Stimulated activated CD4-positive, alpha-beta T cell treated with anti-CD3 and anti-CD28 coated beads, TNF-alpha, amount 100 ng/mL, for 4 hours (primary cell): ENCODE data around the gene SNX27.
"Not testable (repeated sequence)": the region's sequence is repeated elsewhere in the genome, so short reads cannot be mapped to it uniquely, and the experiment has no call there.

Experiments
- DNase-seq, 3 experiments: peaks; one replicate each; pipeline ENCODE4 v3.0.0-alpha.2; 2020; ENCODE audit warnings: low read depth in 3 of 3

Gene SNX27

DNA sequence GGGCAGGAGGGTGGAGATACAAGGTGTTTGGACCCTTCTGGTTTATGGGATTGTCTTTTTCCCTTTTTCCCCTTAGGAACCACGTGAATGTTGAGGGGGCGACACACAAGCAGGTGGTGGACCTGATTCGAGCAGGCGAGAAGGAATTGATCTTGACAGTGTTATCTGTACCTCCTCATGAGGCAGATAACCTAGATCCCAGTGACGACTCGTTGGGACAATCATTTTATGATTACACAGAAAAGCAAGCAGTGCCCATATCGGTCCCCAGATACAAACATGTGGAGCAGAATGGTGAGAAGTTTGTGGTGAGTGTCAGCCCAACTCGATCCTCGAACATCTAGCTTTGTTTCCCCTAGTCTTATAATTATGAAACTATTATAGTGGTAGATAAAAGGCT, 27.0 kb downstream of the SNX27 start:
- no peak for DNase-seq

DNA sequence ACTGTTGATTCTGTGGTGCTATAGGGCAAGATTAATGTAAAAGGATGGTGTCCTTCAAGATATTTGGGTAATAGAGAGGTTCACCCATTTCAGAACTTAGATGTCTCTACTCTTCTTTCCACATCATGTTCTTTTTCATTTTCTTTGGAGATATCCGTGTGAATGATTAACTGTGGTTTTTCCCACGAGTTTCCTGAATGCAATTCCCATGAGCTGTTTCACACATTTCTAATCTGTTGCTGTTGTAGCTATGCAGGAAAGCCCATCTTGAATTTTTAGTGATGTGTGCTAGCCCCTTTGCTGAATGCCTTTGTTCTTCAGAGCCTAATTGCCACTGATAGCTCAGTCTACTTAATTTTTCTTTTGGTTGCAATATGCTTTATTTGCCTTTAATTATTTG, 27.6 kb downstream of the SNX27 start:
- no peak for DNase-seq

DNA sequence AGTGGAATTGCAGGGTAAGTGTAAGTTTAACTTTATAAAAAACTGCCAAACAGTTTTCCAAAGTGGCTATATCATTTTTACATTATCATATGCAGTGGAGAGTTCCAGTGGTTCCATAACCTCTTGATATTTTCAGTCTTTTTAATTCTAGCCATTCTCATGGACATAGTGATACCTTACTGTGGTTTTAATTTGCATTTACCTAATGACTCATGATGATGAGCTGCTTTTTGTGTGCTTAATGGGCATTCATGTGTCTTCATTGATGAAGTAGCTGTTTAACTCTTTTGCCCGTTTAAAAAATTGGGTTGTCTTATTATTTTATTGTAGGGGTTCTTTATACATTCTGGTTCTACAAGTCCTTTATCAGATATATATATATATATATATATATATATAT, 29.4 kb downstream of the SNX27 start:
- DNase-seq = no peak

DNA sequence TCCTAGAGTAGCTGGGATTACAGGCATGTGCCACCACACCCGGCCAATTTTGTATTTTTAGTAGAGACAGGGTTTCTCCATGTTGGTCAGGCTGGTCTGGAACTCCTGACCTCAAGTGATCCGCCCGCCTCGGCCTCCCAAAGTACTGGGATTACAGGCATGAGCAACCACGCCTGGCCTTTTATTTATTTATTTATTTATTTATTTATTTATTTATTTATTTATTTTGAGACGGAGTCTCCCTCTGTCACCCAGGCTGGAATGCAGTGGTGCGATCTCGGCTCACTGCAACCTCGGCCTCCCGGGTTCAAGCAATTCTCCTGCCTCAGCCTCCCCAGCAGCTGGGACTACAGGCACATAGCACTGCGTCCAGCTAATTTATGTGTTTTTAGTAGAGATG, 31.2 kb downstream of the SNX27 start:
- DNase-seq = not testable (repeated sequence)

DNA sequence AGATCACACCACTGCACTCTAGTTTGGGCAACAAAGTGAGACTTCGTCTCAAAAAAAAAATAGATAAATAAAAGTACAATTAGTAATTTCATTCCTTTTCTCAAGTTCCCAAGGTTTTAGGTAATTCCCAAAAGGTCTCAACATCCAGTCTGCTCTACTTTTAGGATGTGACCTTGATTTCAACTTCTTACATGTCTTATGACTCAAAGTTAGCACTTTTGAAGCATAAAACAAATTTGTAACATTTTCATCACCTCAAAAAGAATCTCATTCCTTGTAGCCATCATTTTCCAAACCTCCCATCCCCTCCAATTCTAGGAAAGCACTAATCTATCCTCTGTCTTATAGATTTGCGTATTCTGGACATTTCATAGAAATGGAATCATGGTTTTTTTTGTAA, 32.2 kb downstream of the SNX27 start:
- DNase-seq = no peak

DNA sequence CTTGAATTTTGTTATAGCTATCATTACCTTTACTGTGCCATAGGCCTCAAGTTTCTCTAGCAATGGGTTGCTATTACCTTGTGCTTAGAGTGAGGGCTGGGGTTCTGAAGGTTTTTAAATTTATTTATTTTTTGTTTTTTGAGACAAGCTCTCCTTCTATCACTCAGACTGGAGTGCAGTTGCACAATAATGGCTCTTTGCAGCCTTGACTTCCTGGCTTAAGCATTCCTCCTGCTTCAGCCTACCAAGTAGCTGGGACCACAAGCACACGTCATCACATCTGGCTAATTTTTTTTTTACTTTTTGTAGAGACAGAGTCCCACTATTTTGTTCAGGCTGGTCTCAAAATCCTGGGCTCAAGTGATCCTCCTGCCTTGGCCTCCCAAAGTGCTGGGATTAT, 41.5 kb downstream of the SNX27 start:
- DNase-seq = no peak

DNA sequence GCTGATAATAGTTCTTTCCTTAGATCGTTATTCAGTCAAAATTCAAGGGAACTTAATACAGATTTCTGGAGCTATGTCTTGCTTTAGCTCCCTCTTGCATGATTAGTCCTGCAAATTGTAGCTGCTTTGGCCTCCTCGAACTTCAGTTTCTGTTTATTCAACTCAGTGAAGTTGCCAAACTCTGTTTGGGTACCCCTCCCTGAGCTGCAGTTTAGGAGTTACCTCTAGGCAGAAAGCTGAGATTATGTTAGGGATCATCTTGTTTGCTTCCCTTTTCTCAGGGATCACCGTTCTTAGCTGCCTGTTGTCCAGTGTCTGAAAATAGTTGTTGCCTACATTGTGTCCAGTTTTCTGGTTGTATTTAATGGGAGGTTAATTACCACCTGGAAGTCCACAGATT, 43.5 kb downstream of the SNX27 start:
- DNase-seq = no peak

DNA sequence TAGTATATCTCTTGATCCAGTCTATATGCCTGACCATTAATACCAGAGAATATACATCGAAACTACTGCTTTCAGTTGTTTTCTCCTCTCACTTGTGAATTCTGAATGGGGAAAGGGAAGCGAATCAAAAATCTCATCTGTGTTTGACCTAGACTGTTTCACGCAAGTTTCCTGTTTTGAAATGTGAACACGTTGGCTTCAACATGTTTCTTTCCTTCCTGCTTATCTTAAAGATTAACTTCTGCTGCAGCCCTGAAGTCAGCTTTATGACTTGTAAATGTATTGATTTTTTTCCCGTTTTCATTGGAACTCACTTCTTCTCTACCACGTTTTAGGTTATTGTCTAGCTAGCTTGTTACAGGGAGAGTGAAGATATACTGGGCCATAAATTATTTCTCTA, 49.9 kb downstream of the SNX27 start:
- DNase-seq = no peak

DNA sequence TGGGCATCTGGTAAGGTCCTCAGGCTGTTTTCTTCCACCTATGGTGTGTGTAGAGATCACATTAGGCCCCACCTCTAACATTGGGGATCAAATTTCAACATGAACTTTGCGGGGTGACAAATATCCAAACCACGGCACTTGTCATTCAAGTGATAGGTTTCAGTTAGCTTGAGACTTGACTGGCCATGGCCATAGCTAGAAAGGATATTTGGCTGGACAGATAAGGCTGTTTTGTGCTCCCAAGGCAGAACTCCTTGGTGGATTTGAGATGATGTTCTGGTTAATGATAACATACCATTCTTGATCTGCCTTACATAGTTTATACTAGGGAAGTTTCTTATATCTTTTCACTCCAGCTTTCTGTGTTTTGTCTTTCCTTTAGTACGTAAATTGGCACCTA, 56.2 kb downstream of the SNX27 start:
- no peak for DNase-seq

DNA sequence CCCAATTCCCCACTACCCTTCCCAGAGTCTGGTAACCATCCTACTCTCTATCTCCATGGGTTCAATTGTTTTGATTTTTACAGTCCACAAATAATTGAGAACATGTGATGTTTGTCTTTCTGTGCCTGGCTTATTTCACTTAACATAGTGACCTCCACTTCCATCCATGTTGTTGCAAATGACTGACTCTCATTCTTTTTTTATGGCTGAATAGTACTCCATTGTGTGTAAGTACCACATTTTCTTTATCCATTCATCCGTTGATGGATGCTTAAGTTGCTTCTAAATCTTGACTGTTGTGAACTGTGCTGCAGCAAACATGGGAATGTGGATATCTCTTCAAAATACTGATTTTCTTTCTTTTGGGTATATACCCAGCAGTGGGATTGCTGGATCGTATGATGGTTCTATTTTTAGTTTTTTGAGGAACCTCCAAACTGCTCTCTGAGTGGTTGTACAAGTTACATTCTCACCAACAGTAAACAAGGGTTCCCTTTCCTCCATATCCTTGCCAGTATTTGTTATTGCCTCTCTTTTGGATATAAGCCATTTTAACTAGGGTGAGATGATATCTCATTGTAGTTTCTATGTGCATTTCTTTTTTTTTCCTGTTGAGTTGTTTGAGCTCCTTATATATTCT, 58.3 kb downstream of the SNX27 start:
- DNase-seq = not testable (repeated sequence)

DNA sequence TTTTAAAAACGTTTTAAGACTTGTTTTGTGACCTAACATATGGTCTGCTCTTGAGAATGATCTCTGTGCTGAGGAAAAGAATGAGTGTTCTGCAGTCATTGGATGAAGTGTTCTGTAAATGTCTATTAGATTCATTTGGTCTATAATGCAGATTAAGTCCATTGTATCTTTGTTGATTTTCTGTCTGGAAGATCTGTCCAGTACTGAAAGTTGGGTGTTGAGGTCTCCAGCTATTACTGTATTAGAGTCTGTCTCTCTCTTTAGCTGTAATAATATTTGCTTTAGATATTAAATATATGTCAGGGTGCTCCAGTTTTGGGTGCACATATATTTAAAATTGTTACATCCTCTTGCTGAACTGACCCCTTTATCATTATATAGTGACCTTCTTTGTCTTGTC, 61.6 kb downstream of the SNX27 start:
- DNase-seq = no peak

DNA sequence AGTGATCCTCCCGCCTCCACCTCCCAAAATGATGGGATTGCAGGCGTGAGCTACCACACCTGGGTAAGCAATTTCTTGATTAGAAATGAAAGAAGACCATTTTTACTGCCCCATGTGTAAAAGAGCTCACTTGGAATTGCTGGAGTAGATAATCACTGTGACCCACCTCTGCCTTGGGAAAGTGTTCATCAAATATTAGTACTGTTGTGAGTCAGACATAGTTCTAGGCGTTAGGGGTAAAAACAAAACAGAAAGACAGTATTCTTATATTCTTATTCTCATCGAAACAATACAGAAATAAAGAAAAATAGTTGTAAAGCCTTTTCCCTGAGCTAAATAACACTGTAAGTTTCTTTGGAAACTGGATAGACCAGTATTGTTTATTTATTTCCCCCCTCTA, 68.5 kb downstream of the SNX27 start:
- no peak for DNase-seq

DNA sequence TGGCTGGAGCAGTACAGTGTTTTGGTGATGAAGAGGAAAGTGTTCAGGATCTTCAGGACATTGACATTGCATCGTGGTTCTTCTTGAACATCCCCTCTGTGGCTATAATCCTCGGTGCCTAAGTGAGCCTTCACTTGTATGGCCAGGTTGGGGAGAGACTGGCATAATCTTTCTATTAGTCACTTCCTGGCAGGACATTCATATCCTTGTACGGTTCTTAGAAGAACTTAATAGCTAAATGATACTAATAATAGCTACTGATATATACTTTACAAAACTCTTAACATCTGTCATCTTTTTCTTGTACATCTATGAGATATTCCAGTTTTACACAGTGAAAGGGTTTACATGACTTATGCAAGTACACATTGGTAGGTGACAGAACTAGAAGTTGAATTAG, 69.0 kb downstream of the SNX27 start:
- no peak for DNase-seq

DNA sequence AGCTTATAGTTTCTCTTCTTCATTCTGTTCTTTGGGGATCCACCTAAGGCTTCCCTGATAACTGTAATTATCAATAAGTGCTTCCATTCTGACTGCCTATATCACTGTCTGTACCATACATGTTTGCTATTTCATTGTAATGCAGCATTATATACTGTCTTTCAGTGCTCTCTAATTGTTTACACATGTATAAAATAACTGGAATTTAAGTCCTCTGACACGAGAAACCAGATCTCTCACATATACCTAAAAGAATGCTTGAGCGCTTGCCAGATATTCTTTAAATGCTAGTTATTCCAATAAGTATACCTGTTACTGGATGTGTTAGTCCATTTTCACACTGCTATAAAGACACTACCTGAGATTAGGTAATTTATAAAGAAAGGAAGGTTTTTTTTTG, 70.1 kb downstream of the SNX27 start:
- DNase-seq = no peak

DNA sequence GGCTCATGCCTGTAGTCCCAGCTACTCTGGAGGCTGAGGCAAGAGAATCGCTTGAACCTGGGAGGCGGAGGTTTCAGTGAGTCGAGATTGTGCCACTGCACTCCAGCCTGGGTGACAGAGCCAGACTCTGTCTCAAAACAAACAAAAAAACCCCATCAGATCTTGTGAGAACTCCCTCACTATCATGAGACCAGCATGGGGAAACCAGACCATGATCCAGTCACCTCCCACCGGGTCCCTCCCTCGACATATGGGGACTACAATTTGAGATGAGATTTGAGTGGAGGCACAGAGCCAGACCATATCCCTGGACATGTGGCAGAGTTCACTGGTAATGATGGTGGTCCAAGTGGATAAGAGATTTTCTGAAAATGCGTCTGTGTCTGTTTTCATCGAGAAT, 71.1 kb downstream of the SNX27 start:
- not testable (repeated sequence) for DNase-seq

DNA sequence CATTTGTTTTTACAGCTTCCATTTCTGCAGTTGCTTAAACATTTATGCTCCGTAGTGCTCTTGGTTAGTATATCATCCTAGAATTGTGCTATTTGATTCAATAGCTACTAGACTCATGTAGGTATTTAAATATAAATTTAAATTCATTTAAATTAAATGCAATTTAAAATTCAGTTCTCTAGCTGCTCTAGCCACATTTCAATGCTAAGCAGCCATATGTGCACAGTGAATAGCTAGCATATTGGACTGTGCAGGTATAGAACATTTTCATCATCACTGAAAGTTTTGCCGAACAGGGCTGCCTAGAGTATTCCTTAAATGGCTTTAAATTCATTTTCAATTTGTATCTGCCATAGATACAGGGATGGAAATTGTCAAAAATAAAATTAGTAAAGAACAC, 72.3 kb downstream of the SNX27 start:
- DNase-seq = no peak

DNA sequence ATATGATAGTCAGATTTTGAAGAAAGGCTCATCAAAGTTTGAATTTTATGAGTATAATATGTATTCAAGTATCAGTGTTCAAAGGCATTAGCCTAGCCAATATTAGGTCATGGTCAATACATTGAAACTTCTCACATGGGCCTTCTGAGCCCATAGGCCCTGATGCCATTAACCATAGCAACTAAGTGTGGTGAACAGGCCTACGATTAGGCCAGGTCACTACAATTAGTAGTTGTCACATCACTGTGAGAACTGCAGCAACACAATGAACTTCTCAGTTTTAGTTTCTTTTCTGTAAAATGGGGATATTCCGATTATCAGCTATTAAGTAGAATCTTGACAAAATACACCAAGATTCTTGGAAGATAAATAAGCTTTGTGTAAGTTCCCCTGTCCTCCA, 74.7 kb downstream of the SNX27 start:
- DNase-seq = no peak

DNA sequence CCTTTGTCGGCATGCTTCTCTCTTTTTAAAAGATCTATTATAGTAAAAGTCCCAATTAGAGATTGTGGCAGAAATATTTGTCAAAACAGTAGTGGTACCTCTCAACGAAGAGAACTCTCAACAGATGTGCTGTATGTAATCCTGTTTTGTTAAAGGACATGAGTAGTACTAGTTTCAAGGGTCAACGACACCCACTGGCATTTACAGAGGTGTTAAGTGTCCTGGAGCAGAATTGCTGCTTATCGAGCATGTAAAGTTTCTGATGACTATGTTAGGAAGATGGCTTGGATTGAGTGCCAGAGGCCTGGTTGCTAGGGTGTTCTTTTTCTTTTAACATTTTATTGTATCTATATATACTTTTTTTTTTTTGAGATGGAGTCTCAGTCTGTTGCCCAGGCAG, 77.6 kb downstream of the SNX27 start:
- DNase-seq = no peak

DNA sequence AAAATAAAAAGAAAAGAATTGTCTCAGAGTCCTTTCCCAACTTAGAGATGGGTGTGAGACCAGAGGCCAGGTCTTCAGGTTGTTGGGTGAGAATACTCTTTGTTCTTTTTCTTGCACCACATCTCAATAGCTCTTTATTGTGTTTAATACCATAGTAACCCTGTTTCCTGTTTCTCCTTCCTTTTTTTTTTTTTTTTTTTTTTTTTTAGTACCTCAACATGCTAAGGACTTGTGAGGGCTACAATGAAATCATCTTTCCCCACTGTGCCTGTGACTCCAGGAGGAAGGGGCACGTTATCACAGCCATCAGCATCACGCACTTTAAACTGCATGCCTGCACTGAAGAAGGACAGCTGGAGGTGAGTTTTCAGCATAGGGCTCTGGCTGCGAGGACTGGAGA, 80.4 kb downstream of the SNX27 start:
- no peak for DNase-seq

DNA sequence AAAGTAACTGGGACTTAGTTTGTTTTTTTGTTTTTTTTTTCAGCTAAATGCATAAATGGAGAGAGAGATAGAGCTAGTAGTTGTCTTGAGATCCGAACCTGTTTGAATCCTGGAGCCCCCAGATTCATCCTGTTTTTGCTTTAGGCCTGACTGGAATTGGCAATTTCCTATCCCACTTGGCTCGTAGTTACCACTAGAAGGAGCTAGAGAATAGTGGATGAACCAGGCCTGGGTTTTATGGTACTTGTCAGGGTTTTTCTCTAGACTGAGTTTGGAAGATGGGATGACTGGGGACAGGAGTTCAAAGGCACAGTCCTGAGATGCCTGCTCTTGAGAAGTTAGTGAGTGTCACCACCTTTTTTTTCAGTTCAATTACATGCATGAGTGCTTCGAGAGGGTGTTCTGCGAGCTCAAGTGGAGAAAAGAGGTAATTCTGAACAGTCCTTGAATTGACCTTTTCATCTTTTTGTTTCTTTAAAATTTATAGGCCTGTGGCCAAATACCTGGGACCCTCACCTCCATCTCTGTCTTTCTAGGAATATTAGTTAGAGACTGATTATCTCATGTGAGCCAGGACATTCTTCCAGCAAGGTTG, 81.3 kb downstream of the SNX27 start:
- DNase-seq = no peak

DNA sequence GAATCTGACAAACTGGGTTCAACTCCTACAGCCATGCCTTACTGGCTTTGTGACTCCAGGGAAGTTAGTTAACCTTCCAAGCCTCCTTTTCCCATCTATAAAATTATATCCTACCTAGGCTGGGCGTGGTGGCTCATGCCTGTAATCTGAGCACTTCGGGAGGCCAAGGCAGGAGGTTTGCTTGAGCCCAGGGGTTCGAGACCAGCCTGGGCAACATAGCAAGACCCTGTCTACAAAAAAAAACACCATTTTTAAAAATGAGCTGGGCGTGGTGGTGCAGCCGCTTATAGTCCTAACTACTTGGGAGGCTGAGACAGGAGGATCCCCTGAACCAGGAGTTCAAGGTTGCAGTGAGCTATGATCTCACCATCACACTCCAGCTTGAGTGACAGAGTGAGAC, 89.7 kb downstream of the SNX27 start:
- DNase-seq = no peak

DNA sequence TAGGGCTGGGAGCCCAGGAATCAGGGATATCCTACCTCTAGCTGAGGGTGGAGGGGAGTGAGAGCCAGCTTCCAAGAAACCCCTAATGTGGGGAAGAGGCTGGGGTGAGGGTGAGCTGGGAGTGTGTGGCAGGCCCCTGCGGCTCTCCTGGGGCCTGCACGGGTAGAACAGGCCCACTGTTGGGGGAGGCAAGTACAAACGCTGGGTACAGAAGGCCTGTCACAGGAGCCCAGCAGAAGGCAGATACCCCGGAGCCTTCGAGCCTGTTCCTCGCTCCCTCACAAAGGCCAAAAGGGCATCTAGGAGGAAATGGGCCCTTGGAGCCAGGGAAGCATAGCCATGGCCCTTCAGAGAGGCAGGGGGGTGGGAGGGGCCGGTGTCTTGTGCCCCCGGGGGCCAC, 91.1 kb downstream of the SNX27 start:
- no peak for DNase-seq

DNA sequence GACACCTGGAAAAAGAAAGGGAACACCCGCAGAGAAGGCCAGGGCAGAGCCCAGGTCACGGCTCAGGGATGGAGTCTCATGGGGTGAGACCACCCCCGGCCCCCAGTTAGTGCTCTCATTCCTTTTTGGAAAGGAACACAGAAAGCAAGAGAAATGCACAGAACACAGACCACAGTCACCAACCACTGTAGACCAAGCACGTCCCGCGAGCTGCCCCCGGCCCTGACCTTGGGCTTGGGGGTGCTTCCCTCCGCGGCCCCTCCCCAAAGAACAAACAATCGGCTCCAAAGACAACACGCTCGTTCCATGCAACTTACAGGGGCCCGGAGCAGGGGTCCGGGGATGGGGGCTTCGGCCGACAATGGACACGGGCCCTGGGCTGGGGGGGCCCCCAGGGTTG, 92.0 kb downstream of the SNX27 start:
- no peak for DNase-seq

DNA sequence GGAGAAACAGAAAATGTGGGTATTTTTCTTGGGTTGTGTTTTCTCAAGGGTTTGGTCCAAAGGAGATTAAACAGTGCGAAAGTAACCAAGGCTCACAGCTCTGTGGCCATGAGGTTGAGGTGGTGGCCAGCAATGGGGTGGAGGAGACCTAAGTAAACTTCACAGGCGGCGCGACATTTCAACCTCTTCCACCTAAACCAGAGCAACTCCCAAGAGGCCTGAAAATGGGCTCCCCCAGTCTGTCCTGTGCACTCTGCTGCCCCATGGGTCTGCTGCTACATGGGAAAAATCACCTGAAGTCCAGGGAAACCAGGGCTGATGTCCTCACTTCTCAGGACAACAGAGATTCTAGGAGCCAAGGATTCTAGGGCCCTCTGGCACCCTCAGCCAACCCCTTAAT, 92.4 kb downstream of the SNX27 start:
- DNase-seq = no peak
